HepG2 (cell line): ENCODE measurements around the gene DOK4. TPM values are rescaled to one million over a fixed set of nuclear protein-coding genes. Genes with fewer than 3 reads are reported as not detected.

Experiments
- AFF4 ChIP-seq: sonication (generic); formaldehyde crosslinking; IDR thresholded peaks from 2 replicates; pipeline ENCODE4 v1.4.0; 2020; ENCODE audit warnings: missing genetic modification reagents
- ARID4A ChIP-seq: sonication (generic); formaldehyde crosslinking; IDR thresholded peaks from 2 replicates; pipeline ENCODE4 v1.5.0; 2020; ENCODE audit warnings: mild to moderate bottlenecking, missing genetic modification reagents, borderline replicate concordance
- IRF9 ChIP-seq: sonication (generic); formaldehyde crosslinking; IDR thresholded peaks from 2 replicates; pipeline ENCODE4 v1.8.0; 2022; ENCODE audit warnings: missing genetic modification reagents, mild to moderate bottlenecking, borderline replicate concordance
- JDP2 ChIP-seq: sonication (generic); formaldehyde crosslinking; IDR thresholded peaks from 2 replicates; pipeline ENCODE4 v1.8.1; 2022; ENCODE audit warnings: missing genetic modification reagents, borderline replicate concordance
- KLF16 ChIP-seq, 2 experiments: sonication (generic) in 1 of 2; formaldehyde crosslinking in 1 of 2; IDR thresholded peaks; 2 replicates each; pipeline versions ENCODE4 v1.6.1 to v1.8.0; 2016 to 2023; ENCODE audit warnings: missing genetic modification reagents in 2 of 2, missing compliant biosample characterization in 1 of 2
- MYNN ChIP-seq: sonication (generic); formaldehyde crosslinking; IDR thresholded peaks from 2 replicates; pipeline ENCODE4 v1.4.0; 2020; ENCODE audit warnings: mild to moderate bottlenecking, low read depth, missing genetic modification reagents
- NONO ChIP-seq, 2 experiments: fragments of 450-650 bp in 1 of 2; sonication (generic) in 1 of 2; formaldehyde crosslinking in 1 of 2; IDR thresholded peaks in 1 of 2; conservative IDR thresholded peaks in 1 of 2; 2 replicates each; pipeline versions ENCODE4 v1.6.1 to v1.8.0; 2017 to 2022; ENCODE audit warnings: mild to moderate bottlenecking in 1 of 2, missing genetic modification reagents in 1 of 2, moderate library complexity in 1 of 2
- ZBTB7A ChIP-seq: sonication (generic); formaldehyde crosslinking; IDR thresholded peaks from 2 replicates; pipeline ENCODE4 v1.8.0; 2022; ENCODE audit warnings: mild to moderate bottlenecking, missing genetic modification reagents
- ZKSCAN5 ChIP-seq: sonication (generic); formaldehyde crosslinking; IDR thresholded peaks from 2 replicates; pipeline ENCODE4 v1.5.1; 2020; ENCODE audit warnings: mild to moderate bottlenecking, missing genetic modification reagents
- ZNF205 ChIP-seq: IDR thresholded peaks from 2 replicates; pipeline ENCODE4 v1.6.1; 2018; ENCODE audit warnings: missing biosample characterization, missing genetic modification reagents
- ZNF264 ChIP-seq: sonication (generic); formaldehyde crosslinking; IDR thresholded peaks from 2 replicates; pipeline ENCODE4 v1.4.0; 2020; ENCODE audit warnings: missing genetic modification reagents
- ZNF543 ChIP-seq: sonication (generic); formaldehyde crosslinking; IDR thresholded peaks from 2 replicates; pipeline ENCODE4 v1.4.0; 2020; ENCODE audit warnings: mild to moderate bottlenecking, missing genetic modification reagents
- ZNF547 ChIP-seq: sonication (generic); formaldehyde crosslinking; IDR thresholded peaks from 2 replicates; pipeline ENCODE4 v1.5.1; 2020; ENCODE audit warnings: mild to moderate bottlenecking, missing genetic modification reagents
- ZNF704 ChIP-seq: sonication (generic); formaldehyde crosslinking; IDR thresholded peaks from 2 replicates; pipeline ENCODE4 v1.8.1; 2023; ENCODE audit warnings: mild to moderate bottlenecking, inconsistent platforms, moderate library complexity, missing genetic modification reagents, borderline replicate concordance
- polyA plus RNA-seq, 8 experiments: library from polyadenylated mRNA; depleted of rRNA in 3 of 8; stranded (reverse) in 7 of 8; unstranded in 1 of 8; fragments of >200 nt; fragmentation: Illumina TruSeq in 4 of 8; extraction: Trizol in 4 of 8; gene quantifications; 2 replicates each; pipeline versions ENCODE4 v1.2.1 to v1.2.3, GENCODE V29; 2011 to 2016; ENCODE audit warnings: low read depth in 4 of 8, missing spikeins in 1 of 8, mixed read lengths in 1 of 8; ENCODE audit not compliant: insufficient read depth in 1 of 8
- total RNA-seq, 5 experiments: library from RNA; depleted of rRNA; stranded (reverse); fragments of >200 nt; fragmentation: Illumina TruSeq; extraction: Trizol; gene quantifications; 2 replicates each; pipeline ENCODE4 v1.2.3, GENCODE V29; 2016; ENCODE audit warnings: low read depth in 1 of 5

Gene DOK4
- total and polyA plus RNA-seq, 2 of the 13 experiments (the other 11 are each of a cell fraction or from before 2014, with no cell fraction given) = 52.7 to 70.0 TPM

GRCh38 chr16:57471852-57472664 lies 14.2 kb downstream of the DOK4 start (continued):
- TF ChIP-seq ARID4A (CRISPR knock-in tag) = no peak; the same call in 1 of the 2 replicates
- TF ChIP-seq ZNF264 (CRISPR knock-in tag) = 0 out of 2 replicates have a peak, but pooled peaks have one; percentile 18
- TF ChIP-seq IRF9 = 0 out of 2 replicates have a peak, but pooled peaks have one; percentile 22
- peak; percentile 22; the same call in 1 of the 2 replicates for TF ChIP-seq AFF4 (CRISPR knock-in tag)
- TF ChIP-seq KLF16 (CRISPR knock-in tag; IDR thresholded peaks at IDR 0.05) = peak in 1 of 2 experiments; percentile 16; a peak in 1 of 4 replicates
- TF ChIP-seq ZNF543 (CRISPR knock-in tag) = no peak
- peak; percentile 43; the same call in 1 of the 2 replicates for TF ChIP-seq ZNF547 (CRISPR knock-in tag)
- TF ChIP-seq JDP2 (CRISPR knock-in tag) = no peak
- TF ChIP-seq ZKSCAN5 (CRISPR knock-in tag) = no peak
- TF ChIP-seq MYNN (CRISPR knock-in tag) = 0 out of 2 replicates have a peak, but pooled peaks have one; percentile 19
- no peak for TF ChIP-seq NONO (IDR thresholded peaks at IDR 0.05)
- TF ChIP-seq NONO (CRISPR knock-in tag; conservative IDR thresholded peaks at IDR 0.05) = no peak; the same call in 1 of the 2 replicates
- TF ChIP-seq ZNF704 (CRISPR knock-in tag) = no peak
- TF ChIP-seq ZNF205 = peak; percentile 90
- no peak; the same call in 1 of the 2 replicates for TF ChIP-seq ZBTB7A (CRISPR knock-in tag)
